ENCODE measurements around the gene SPATS2.

GRCh38 chr12:49502590-49502989, 135.3 kb downstream of the SPATS2 start:
- TF ChIP-seq, protein P1, sequence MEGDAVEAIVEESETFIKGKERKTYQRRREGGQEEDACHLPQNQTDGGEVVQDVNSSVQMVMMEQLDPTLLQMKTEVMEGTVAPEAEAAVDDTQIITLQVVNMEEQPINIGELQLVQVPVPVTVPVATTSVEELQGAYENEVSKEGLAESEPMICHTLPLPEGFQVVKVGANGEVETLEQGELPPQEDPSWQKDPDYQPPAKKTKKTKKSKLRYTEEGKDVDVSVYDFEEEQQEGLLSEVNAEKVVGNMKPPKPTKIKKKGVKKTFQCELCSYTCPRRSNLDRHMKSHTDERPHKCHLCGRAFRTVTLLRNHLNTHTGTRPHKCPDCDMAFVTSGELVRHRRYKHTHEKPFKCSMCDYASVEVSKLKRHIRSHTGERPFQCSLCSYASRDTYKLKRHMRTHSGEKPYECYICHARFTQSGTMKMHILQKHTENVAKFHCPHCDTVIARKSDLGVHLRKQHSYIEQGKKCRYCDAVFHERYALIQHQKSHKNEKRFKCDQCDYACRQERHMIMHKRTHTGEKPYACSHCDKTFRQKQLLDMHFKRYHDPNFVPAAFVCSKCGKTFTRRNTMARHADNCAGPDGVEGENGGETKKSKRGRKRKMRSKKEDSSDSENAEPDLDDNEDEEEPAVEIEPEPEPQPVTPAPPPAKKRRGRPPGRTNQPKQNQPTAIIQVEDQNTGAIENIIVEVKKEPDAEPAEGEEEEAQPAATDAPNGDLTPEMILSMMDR (IDR thresholded peaks at IDR 0.05; ENCODE audit: insufficient read depth, low read depth, low read length) = no peak
- no peak for TF ChIP-seq EZH2 (IDR thresholded peaks at IDR 0.05; ENCODE audit: insufficient read depth, low read length)
